GM19099 (cell line): ENCODE measurements around the gene DCANP1.

Experiments used
- POLR2A ChIP-seq: IDR thresholded peaks from 3 replicates; pipeline ENCODE4 v1.6.1; 2011; ENCODE audit warnings: low read depth; ENCODE audit not compliant: insufficient read length; ENCODE audit errors: extremely low read depth

DCANP1 gene

GRCh38 chr5:135442431-135443160 lies 4.6 kb downstream of the DCANP1 start:
- no peak for TF ChIP-seq POLR2A

- TF ChIP-seq POLR2A: no peak
These were observed 5.2 kb downstream of the DCANP1 start for GRCh38 chr5:135441919-135442318.

GRCh38 chr5:135441350-135441831 lies 5.8 kb downstream of the DCANP1 start:
- no peak for TF ChIP-seq POLR2A

- TF ChIP-seq POLR2A: no peak
These were observed 6.2 kb downstream of the DCANP1 start for GRCh38 chr5:135440916-135441315.

GRCh38 chr5:135439231-135440205 lies 7.6 kb downstream of the DCANP1 start:
- TF ChIP-seq POLR2A: no peak

GRCh38 chr5:135438636-135439221 lies 8.4 kb downstream of the DCANP1 start:
- TF ChIP-seq POLR2A: no peak

- no peak for TF ChIP-seq POLR2A
These were observed 9.2 kb downstream of the DCANP1 start for GRCh38 chr5:135437796-135438560.

- no peak for TF ChIP-seq POLR2A
These were observed 9.7 kb downstream of the DCANP1 start for GRCh38 chr5:135437422-135437795.

- no peak for TF ChIP-seq POLR2A
These were observed 10.2 kb downstream of the DCANP1 start for GRCh38 chr5:135436951-135437418.

- TF ChIP-seq POLR2A: no peak
These were observed 11.4 kb downstream of the DCANP1 start for GRCh38 chr5:135435467-135436330.

- TF ChIP-seq POLR2A: no peak
These were observed 12.3 kb downstream of the DCANP1 start for GRCh38 chr5:135434591-135435466.

GRCh38 chr5:135433681-135434426 lies 13.3 kb downstream of the DCANP1 start:
- no peak for TF ChIP-seq POLR2A

GRCh38 chr5:135432113-135432512 lies 15.0 kb downstream of the DCANP1 start:
- no peak for TF ChIP-seq POLR2A

- TF ChIP-seq POLR2A: no peak
These were observed 17.1 kb downstream of the DCANP1 start for GRCh38 chr5:135430135-135430437.
